ENCODE results near the gene ASPHD1. TPM values are rescaled to one million over a fixed set of nuclear protein-coding genes. Genes with fewer than 3 reads are reported as not detected.

ASPHD1 gene
- total and polyA plus RNA-seq, 2 of the 8 experiments (the other 6 are each of a cell fraction or from before 2014, with no cell fraction given) = 14.5 to 18.6 TPM

GRCh38 chr16:29900888-29901606, 759 bp downstream of the ASPHD1 start (continued):
- no peak for TF ChIP-seq CTCF (IDR thresholded peaks at IDR 0.05; ENCODE audit: control extremely low read depth in 1 of 3, insufficient read depth in 1 of 3, low read depth in 1 of 3, low read length in 3 of 3)
- TF ChIP-seq TEAD4 (IDR thresholded peaks at IDR 0.05; ENCODE audit: low read depth, low read length) = no peak
- TF ChIP-seq KDM1A (IDR thresholded peaks at IDR 0.05; ENCODE audit: borderline replicate concordance, low read length) = no peak
- no peak for TF ChIP-seq ASH2L (IDR thresholded peaks at IDR 0.05; ENCODE audit: low read length)
- no peak for TF ChIP-seq BRCA1 (IDR thresholded peaks at IDR 0.05; ENCODE audit: low read depth, low read length)

Measured in H1 (cell line).